ENCODE results near the gene PRCD.

Gene PRCD, protein sequence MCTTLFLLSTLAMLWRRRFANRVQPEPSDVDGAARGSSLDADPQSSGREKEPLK

DNA sequence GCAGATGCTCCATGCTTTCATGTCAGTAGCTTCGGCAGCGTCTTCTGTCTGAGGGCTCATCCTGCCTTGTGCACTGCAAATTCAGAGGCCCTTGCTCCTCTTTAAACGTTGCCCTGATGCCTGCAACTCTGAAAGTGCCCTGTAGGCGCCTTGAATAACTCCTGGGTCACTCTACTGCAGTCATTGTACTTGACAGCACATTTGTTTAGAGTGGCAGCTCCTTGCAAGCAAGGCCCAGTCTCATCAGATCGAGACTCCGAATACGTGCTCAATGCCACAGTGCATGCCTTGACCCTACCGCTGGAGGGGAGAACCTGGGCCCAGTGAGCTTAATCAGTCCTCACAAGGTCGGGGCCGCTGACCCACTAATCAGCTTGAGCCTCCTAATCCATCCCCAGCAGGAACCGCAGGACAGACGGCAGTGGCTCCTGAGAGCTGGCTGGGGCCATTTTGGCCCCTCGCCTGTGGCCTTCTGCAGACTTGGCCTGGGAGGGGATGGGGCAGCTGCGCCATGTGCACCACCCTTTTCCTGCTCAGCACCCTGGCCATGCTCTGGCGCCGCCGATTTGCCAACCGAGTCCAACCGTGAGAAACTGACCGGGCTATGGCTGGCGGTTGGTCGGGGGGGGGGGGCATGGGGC is at the start of gene PRCD:
Gene PRCD, plus strand, starts transcription at position 414 of the 641 bp plus-strand sequence. Its CDS starts 98 bp downstream, at position 512.
- in situ Hi-C loops (cut with HindIII; ENCODE audit: low pct_ligation_motif_present, low pct_unique_long_range_greater_than_20kb, low sequenced_read_pairs): no loop called here

DNA sequence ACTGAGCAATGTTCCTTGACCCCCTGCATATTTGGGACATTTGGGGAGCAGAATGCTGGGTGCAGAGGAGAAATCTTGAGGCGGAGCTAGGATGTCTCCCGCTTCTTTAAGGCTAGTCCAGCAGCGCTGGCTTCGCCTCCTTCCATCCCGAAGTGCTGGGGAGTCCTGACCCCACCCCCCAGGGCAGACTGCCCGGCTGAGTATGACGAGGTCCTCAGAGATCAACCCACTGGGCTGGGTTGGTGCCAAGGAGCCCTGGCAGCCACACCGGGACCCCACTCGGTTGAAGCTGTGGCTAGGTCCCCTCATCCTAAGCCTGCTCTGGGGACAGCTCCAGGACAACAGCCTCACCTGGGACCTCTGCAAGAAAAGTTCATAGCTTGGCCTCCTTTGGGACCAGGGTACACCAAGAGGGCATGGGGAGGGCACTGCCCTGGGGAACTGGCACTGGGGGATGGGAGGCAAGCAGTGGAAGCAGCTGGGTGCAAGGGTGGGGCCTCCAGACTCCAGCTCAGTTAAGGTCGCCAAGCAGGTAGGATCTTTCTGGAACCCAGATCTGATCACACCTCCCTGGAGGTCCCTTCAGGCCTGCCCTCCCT is 49.6 kb upstream of the PRCD start:
- in situ Hi-C loops (cut with HindIII; ENCODE audit: low pct_ligation_motif_present, low pct_unique_long_range_greater_than_20kb, low sequenced_read_pairs): no loop called here

More for the DNA sequence above, at the start of gene PRCD:
- DNase-seq: no peak

DNA sequence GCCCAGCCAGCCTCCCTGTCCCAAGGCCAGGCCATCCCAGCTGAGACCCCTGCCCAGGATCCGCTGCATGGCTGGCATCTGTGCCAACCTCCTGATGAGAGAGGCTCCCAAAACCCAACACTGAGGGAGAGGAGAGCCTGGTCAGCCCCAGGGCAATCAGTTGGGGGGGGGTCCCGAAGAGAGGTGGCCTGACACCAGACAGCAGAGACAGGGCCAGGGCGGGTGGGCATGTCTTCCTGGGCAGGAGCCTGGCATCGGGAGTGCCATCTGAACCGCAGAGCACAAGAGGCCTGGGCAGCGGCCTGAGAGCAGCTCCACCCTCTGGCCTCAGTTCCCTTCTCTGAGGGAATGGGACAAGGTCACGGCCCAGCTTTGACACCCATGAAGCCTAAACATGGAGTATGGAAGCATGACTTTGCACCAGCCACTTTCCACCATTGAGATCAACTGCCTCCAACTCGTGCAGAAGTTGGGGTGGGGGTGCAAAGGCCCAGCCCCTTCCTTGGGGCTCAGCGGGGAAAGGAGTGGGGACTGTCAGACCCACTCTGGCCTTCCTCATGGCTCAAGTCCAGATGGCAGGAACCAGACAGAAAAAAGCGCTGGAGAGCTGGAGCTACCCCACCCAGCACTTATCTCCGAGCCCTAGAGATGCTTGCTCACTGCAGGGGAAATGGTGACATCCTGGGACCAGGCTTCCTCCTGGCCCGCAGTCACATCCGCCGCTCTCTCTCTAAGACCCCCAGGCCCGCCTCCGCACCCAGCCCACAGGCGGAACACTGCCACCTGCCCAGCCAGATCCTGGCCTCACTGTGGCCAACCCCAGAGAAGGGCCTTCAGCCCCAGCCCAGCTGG is 48.3 kb upstream of the PRCD start:
- no peak for DNase-seq
- in situ Hi-C loops (cut with HindIII; ENCODE audit: low pct_ligation_motif_present, low pct_unique_long_range_greater_than_20kb, low sequenced_read_pairs): no loop called here

More for the DNA sequence above, 49.6 kb upstream of the PRCD start:
- DNase-seq: no peak

DNA sequence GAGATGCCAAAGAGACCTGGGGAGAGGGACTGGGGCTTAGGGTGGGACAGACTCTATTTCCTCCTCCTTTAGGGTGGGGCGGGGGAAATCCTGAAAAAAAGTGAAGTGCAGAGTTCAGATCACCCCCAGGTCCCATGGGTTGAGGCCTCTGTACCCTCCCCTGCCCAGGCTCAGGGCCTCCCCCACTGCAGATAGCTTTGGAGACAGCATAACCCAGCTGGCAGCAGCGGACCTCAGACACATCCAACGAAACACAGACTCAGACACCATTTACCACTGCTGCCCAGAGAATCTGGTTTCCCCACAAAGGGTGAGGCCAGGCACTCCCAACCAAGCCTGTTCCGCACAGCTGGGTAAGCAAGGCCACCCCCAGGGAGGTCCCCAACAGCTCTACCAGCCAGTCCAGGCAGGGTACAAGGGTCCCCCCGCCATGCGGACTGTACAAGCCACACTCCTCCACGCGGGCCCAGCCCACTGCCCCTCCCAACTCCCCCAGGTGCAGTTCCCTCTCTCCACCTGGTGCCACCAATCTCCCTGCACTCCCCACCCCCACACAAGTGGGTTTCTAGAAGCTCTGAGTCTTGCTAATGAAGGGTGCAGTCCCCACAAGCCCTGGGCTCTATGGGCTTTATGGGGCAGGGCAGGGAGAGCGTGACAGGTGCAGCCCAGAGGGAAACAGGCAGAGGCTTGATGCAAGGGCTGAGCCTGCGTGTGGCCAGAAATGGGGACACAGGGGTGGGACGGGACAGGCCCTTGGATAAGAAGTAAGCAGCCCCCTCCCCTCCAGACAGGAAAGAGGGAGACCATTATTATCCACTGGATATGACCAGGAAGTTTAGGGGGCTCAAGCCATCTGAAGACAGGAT is 47.5 kb upstream of the PRCD start:
- in situ Hi-C loops (cut with HindIII; ENCODE audit: low pct_ligation_motif_present, low pct_unique_long_range_greater_than_20kb, low sequenced_read_pairs): no loop called here
- no peak for DNase-seq

DNA sequence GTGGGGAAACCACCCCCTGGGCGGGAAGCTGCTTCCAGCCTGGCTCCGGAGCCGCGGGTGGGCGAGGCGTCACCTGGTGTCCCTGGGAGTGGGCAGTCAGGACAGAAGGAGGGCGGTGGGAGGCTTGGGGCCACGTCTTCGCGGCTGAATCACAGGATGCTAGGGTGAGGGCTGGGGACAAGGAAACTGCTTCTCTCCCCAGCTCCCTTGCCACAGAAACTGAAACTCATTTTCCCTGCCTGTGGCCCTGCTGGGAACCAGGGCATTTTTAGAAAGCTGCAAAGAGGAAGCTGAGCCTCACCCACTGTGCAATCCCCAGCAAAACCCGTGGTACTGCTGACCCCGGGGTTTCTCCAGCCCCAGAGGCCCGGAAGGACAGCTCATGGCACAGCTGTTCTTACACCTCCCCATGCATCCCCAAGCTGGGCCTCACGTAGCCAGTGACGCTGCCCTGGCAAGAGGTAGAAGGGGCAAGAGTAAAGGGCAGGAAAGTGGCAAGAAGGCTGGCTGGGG is 46.8 kb upstream of the PRCD start:
- in situ Hi-C loops (cut with HindIII; ENCODE audit: low pct_ligation_motif_present, low pct_unique_long_range_greater_than_20kb, low sequenced_read_pairs): no loop called here
- DNase-seq: no peak

DNA sequence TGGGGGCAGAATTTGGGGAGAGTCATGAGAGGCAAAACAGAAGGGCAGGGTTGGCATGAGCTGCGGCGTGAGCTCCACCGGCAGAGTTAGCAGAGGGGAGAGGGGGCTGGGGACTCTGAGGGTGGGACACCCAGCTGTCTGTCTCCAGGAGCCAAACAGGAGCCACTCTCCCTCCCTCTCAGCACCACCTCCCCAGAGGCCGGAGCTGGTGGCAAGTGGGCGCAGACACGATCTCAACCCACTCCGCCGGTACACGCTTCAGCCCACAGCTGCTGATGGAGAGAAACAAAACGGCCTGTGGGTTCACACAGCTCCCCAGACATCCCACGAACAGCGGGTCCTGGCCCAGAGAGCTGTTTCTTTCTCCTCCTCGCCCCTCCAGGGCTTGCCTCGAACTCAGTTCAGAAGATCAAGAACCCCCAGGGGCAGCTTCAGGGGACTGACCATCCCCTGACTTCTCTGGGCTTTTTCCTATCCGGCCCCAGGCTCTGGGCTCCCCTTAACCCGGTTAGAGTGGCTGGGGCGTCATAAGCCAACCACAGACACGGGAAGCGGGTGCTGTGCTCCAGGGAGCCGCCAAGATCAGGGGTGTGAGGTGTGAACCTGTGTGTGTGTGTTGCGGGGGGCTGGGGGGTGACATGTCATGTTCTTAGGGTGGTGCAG is 46.2 kb upstream of the PRCD start:
- in situ Hi-C loops (cut with HindIII; ENCODE audit: low pct_ligation_motif_present, low pct_unique_long_range_greater_than_20kb, low sequenced_read_pairs): no loop called here
- no peak for DNase-seq

DNA sequence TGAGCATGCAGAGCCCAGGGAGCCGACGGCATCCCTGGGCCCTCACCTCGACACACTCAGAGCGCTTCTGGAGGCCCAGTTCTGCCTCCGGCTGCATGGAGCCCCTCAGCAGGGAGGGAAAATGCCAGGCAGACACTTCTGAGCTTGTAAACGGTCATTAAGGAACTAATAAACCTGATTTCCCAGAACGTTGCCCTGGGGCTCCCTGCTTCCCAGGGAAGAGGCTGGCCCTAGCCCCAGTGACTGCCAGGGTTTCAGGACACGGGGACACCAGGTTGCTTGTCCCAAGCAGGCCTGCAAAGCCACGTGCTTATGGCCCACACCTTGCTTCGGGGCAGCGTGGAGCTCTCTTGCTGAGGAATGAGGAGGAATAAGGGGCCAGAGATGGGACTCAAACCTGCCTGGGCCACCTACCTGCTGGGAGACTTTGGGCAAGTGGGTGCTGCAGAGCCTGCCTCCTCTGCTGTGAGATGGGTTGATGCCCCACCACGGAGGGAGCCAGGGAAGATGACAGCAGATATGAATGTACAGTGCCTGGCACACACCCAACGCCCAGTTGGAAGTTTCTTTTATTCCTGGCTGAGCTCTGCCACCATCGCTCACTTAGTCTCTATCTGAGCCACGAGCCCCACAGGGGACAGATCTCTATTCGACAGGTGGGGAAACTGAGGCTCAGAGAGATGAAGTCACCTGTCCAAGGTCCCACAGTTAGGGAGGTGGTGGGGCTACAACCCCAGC is 44.0 kb upstream of the PRCD start:
- in situ Hi-C loops (cut with HindIII; ENCODE audit: low pct_ligation_motif_present, low pct_unique_long_range_greater_than_20kb, low sequenced_read_pairs): no loop called here
- no peak for DNase-seq

DNA sequence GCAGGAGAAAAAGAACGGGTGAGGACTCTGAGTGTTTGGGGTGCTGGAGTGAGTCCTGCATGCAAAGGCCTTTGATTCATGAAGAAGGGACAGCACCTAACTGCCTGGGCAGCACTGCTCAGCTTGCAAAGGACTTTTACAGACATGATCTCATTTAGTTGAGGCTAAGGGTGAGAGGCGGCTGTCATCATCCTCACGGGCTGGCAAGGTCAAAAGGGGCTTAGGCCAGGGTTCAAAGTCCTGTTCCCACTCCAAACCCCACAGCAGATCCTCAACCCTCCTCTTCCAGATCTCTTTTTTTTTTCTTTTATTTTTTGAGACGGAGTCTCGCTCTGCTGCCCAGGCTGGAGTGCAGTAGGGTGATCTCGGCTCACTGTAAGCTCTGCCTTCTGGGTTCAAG is 43.4 kb upstream of the PRCD start:
- DNase-seq: no peak
- in situ Hi-C loops (cut with HindIII; ENCODE audit: low pct_ligation_motif_present, low pct_unique_long_range_greater_than_20kb, low sequenced_read_pairs): no loop called here

DNA sequence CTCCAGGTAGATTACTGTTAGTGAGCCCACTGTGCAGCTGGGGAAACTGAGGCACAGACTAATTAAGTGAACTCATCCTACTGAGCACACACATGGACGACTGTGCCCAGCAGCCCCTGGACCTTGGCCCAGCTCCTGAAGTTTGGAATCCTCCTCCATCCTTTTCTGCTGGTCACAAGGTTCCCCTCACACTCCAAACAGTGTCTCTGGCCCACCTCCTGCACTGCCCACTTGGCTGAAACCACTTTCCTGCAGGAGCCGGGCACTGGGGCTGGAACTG is 42.2 kb upstream of the PRCD start:
- DNase-seq: no peak
- in situ Hi-C loops (cut with HindIII; ENCODE audit: low pct_ligation_motif_present, low pct_unique_long_range_greater_than_20kb, low sequenced_read_pairs): no loop called here

DNA sequence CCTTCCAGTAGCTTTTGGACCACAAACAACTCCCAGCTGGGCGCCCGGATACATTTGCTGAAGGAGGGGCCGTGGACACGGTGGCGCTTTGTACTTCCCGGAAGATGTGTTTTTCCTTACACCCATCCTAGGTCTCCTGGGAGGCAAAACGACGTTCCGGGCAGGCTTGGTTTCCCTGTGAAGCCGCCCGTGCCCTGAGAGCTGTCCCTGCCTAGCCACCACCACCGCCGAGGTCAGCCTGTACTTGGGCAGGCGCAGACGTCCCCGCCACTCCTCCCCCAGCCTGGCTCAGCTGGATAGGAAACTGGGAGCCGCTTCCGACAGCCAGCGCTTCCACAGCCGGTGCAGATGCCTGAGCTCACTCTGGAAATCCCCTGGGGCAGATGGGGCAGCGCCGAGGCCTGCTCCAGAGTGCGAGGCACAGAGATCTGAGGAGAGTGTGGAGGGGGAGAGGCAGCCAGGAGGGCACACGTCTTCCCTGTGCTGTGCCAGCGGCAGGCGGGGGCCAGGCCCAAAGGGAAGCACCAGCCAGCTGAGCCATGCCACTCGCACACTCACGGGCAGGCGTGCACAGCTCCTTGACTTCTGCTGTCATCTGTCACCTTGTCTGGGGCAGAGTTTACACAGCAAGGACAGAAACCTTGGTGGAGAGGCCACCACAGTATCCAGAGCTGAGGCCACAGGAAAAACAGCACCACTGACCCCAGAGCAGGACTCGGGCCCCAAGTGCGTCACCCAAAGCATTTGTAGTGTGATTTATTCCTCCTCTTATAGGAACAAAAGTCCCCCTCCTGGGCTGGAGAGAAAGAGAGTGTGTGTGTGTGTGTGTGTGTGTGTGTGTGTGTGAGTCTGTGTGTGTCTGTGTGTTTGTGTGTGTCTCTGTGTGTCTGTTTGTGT is 41.6 kb upstream of the PRCD start:
- DNase-seq: peak; percentile 75
- in situ Hi-C loops (cut with HindIII; ENCODE audit: low pct_ligation_motif_present, low pct_unique_long_range_greater_than_20kb, low sequenced_read_pairs): no loop called here

DNA sequence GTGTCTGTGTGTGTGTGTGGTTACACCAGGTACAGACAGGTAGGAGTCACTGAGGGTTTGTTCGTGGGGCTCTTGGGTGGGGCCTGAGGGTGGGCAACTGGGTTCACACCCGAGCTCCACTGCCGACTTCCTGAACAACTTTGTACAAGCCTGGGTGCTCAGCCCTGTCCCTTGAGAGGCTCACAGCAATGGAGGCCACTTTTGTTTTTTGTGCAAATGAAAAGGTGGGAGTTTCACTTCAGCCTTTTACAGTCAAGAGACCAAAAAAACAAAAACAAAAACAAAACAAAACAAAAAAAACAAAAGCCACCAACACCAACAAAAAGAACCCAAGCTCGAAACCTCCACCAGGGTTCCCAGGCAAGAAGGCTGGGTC is 41.0 kb upstream of the PRCD start:
- no peak for DNase-seq
- in situ Hi-C loops (cut with HindIII; ENCODE audit: low pct_ligation_motif_present, low pct_unique_long_range_greater_than_20kb, low sequenced_read_pairs): no loop called here

DNA sequence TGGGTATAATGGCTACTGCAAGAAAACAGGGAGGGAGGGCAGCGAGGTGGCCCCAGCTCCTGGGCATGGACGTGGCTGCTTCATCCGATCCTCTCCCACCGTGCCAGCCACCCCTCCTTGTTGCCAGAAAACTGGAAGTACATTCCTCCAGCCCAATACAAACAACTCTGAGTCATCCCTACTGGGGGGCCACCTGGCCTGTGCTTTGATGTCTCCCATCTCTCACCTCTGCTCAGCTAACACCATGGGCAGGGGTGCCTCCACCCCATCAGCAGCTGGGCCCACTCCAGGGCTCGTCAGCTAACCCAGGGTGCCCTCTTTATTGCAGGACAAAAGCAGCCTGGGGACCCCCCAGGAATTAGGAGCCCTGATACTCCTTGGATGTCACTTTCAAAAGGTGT is 40.6 kb upstream of the PRCD start:
- no peak for DNase-seq
- in situ Hi-C loops (cut with HindIII; ENCODE audit: low pct_ligation_motif_present, low pct_unique_long_range_greater_than_20kb, low sequenced_read_pairs): no loop called here

DNA sequence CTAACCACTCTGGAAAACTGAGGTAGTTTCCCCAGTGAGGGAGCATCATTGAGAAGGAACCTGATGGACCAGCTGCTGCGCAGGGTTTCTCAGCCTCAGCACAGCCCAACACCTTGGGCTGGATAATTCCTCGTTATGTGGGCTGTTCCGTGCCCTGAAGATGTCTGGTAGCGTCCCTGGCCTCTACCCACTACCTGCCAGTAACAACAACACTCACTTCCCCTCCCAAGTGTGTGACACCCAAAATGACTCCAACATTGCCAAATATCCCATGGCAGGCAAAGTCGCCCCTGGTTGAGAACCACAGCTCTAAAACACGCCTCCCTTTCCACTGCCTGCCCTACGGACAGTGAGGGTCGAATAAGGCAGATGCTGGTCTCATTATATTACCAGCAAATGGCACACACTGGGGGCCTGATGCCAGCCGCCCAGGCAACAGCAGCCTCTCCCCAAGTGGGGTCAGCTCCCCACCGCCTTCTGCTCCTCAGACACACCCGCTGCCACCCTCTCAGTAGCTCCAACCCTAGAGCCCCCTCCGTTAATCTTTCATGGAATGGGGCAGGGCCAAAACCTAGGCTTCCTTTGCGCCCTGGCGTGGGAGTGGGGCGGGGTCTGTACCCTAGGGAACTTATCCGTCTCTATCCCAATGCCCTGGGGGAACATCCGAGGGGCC is 39.6 kb upstream of the PRCD start:
- DNase-seq: no peak
- in situ Hi-C loops (cut with HindIII; ENCODE audit: low pct_ligation_motif_present, low pct_unique_long_range_greater_than_20kb, low sequenced_read_pairs): no loop called here

DNA sequence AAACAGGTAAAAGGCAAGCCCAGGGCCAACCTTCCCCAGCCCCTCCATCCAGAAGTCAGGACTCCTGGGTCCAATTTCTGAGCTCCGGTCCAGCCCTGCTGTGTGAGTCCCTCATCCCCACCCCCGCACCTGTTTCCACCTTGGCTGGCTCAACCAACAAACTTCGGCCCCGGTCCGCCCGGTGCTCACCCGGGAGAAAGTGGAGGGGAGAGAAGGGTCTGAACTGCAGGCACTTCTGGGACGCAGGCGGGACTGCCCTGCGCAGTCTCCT is 39.2 kb upstream of the PRCD start:
- in situ Hi-C loops (cut with HindIII; ENCODE audit: low pct_ligation_motif_present, low pct_unique_long_range_greater_than_20kb, low sequenced_read_pairs): no loop called here
- no peak for DNase-seq

DNA sequence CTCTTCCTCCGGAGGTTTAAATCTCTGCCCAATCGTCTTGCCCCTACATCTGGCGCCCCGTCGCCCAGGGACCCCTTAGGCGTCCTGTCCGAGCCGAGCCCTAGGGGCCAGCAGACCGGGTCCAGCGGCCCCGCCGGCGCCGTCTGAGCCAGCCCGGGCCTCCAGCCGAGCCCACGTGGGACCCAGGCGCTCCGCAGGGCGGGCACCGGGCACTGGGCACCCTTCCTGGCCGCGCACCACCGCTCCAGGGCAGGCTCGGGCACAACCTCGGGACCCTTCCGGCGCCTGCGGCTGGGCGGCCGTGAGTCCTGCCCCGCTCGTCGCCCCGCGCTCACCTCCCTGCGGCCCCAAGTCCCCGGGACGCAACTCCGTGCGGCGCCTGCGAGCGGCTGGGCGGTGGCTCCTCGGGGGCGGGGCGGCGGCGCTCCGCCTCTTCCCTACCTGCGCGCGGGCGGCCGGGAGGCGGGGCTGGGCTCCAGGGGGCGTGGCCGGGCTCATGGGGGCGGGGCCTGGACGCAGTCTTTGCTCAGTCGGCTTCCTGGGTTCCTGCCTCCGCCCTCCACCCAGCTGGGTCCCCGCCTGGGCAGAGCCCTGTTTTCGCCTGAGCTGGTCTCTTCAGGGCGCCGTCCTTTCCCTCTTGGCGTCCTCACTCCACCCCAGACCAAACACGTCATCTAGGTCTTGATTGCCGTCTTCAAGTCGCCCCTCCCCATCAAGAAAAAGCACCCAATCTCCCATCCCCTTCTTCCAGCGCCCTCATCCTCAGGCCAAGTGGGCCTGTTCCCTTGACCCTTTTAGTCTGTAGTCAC is 38.6 kb upstream of the PRCD start, which contains the start of gene RHBDF2:
Gene RHBDF2, minus strand, starts transcription at position 406 of the 809 bp plus-strand sequence. CDS start 19,899 bp downstream, outside the sequence.
- peak; percentile 85 for DNase-seq
- in situ Hi-C loops (cut with HindIII; ENCODE audit: low pct_ligation_motif_present, low pct_unique_long_range_greater_than_20kb, low sequenced_read_pairs): no loop called here

All from ACHN (cell line).